Liver (tissue), 9 donors: Measurements from ENCODE around the gene UNC13D. TPM values are rescaled to one million over a fixed set of nuclear protein-coding genes. Genes with fewer than 3 reads are reported as not detected.

Experiments used
- DNase-seq: peaks from one replicate; pipeline ENCODE4 v3.0.0-alpha.2; 2017; ENCODE audit warnings: low spot score
- H3K27ac ChIP-seq, 2 donors: one replicate each; pipeline ENCODE4 v1.7.0; 2013; ENCODE audit warnings: inconsistent platforms in 2 of 2, low read length in 2 of 2, control low read depth in 1 of 2, low read depth in 1 of 2, mild to moderate bottlenecking in 1 of 2
- H3K27me3 ChIP-seq, 4 donors: one replicate each; pipeline versions ENCODE4 v1.6.1 to v1.7.0; 2013; ENCODE audit warnings: low read length in 3 of 4, inconsistent platforms in 1 of 4, mild to moderate bottlenecking in 1 of 4, moderate library complexity in 1 of 4; ENCODE audit not compliant: control insufficient read depth in 4 of 4, insufficient read depth in 4 of 4
- H3K36me3 ChIP-seq, 4 donors: one replicate each; pipeline versions ENCODE4 v1.6.1 to v1.7.0; 2013; ENCODE audit warnings: low read length in 3 of 4, mild to moderate bottlenecking in 3 of 4, low read depth in 1 of 4, moderate library complexity in 1 of 4; ENCODE audit not compliant: control insufficient read depth in 4 of 4, insufficient read depth in 3 of 4
- H3K4me1 ChIP-seq, 4 donors: one replicate each; pipeline versions ENCODE4 v1.6.1 to v1.7.0; 2013; ENCODE audit warnings: low read length in 3 of 4, mild to moderate bottlenecking in 3 of 4, moderate library complexity in 1 of 4; ENCODE audit not compliant: control insufficient read depth in 4 of 4, insufficient read depth in 4 of 4
- H3K4me3 ChIP-seq, 3 donors: one replicate each; pipeline versions ENCODE4 v1.6.1 to v1.7.0; 2013; ENCODE audit warnings: low read length in 3 of 3, control low read depth in 1 of 3, low read depth in 1 of 3, mild to moderate bottlenecking in 1 of 3
- H3K9ac ChIP-seq, 2 donors: one replicate each; pipeline ENCODE4 v1.7.0; 2013; ENCODE audit warnings: low read length in 2 of 2, mild to moderate bottlenecking in 2 of 2, moderate library complexity in 2 of 2, control low read depth in 1 of 2, low read depth in 1 of 2
- H3K9me3 ChIP-seq, 4 donors: one replicate each; pipeline versions ENCODE4 v1.6.1 to v1.7.0; 2013; ENCODE audit warnings: low read length in 3 of 4; ENCODE audit not compliant: control insufficient read depth in 4 of 4
- EGR1 ChIP-seq, 2 donors: IDR thresholded peaks; 2 replicates each; pipeline ENCODE4 v1.6.1; 2016 to 2018; ENCODE audit warnings: antibody characterized with exemption in 2 of 2, low read depth in 2 of 2
- FOXA1 ChIP-seq: IDR thresholded peaks from 2 replicates; pipeline ENCODE4 v1.6.1; 2016; ENCODE audit warnings: antibody characterized with exemption
- FOXA2 ChIP-seq: IDR thresholded peaks from 2 replicates; pipeline ENCODE4 v1.6.1; 2016; ENCODE audit warnings: antibody characterized with exemption
- GABPA ChIP-seq, 2 donors: IDR thresholded peaks in 1 of 2; conservative IDR thresholded peaks in 1 of 2; 2 replicates each; pipeline ENCODE4 v1.6.1; 2016; ENCODE audit warnings: antibody characterized with exemption in 2 of 2, mild to moderate bottlenecking in 1 of 2, moderate library complexity in 1 of 2
- HNF4A ChIP-seq, 2 donors: conservative IDR thresholded peaks; 2 replicates each; pipeline ENCODE4 v1.6.1; 2016; ENCODE audit warnings: antibody characterized with exemption in 2 of 2, mild to moderate bottlenecking in 2 of 2
- HNF4G ChIP-seq: IDR thresholded peaks from 2 replicates; pipeline ENCODE4 v1.6.1; 2016; ENCODE audit warnings: antibody characterized with exemption
- JUND ChIP-seq, 2 donors: IDR thresholded peaks; 2 replicates each; pipeline ENCODE4 v1.6.1; 2016; ENCODE audit warnings: antibody characterized with exemption in 2 of 2
- NR2F2 ChIP-seq: IDR thresholded peaks from 2 replicates; pipeline ENCODE4 v1.6.1; 2016; ENCODE audit warnings: antibody characterized with exemption
- RXRA ChIP-seq, 2 donors: IDR thresholded peaks; 2 replicates each; pipeline ENCODE4 v1.6.1; 2017 to 2018; ENCODE audit warnings: antibody characterized with exemption in 2 of 2, mild to moderate bottlenecking in 1 of 2
- SP1 ChIP-seq: IDR thresholded peaks from 2 replicates; pipeline ENCODE4 v1.6.1; 2018; ENCODE audit warnings: antibody characterized with exemption, mild to moderate bottlenecking
- TAF1 ChIP-seq: conservative IDR thresholded peaks from 2 replicates; pipeline ENCODE4 v1.6.1; 2016; ENCODE audit warnings: antibody characterized with exemption, mild to moderate bottlenecking
- YY1 ChIP-seq: IDR thresholded peaks from 2 replicates; pipeline ENCODE4 v1.6.1; 2016; ENCODE audit warnings: antibody characterized with exemption, mild to moderate bottlenecking
- whole genome bisulfite sequencing: extraction: QIAGEN DNeasy Blood & Tissue Kit; methylation state at CpG from one replicate; pipeline ENCODE4 v1.1.7; 2013; 5-methylcytosine and 5-hydroxymethylcytosine counted together
- polyA plus RNA-seq, 2 donors: library from polyadenylated mRNA; stranded (reverse) in 1 of 2; unstranded in 1 of 2; fragments of 200-250 nt in 1 of 2; fragments of >200 nt in 1 of 2; fragmentation: Nextera tagmentation in 1 of 2; extraction: Ambion mirVana in 1 of 2; gene quantifications; one replicate each; pipeline versions ENCODE4 v1.2.1 to v1.2.3, GENCODE V29; 2013 to 2015
- total RNA-seq, 2 donors: library from RNA; depleted of rRNA; stranded (reverse); fragments of >200 nt; gene quantifications; one replicate each; pipeline ENCODE4 v1.2.3, GENCODE V29; 2014
- TF ChIP-seq, protein P1 (sequence below): IDR thresholded peaks from 2 replicates; pipeline ENCODE4 v1.6.1; 2016; ENCODE audit warnings: antibody characterized with exemption
- TF ChIP-seq, protein P2 (sequence below): IDR thresholded peaks from 2 replicates; pipeline ENCODE4 v1.6.1; 2016; ENCODE audit warnings: antibody characterized with exemption, mild to moderate bottlenecking
- TF ChIP-seq, protein P3 (sequence below): fragments of 150-350 bp; IDR thresholded peaks from 2 replicates; pipeline ENCODE4 v1.5.1; 2017; ENCODE audit warnings: improper control_type of control experiment, low read depth, low read length; ENCODE audit not compliant: missing input control
- TF ChIP-seq, protein P4 (sequence below): IDR thresholded peaks from 2 replicates; pipeline ENCODE4 v1.6.1; 2016; ENCODE audit warnings: antibody characterized with exemption
- donor health status: healthy.
- donor health status: healthy.
- donor health status: healthy.
- donor health status: healthy.
- donor health status: healthy.

UNC13D gene
- total and polyA plus RNA-seq, 4 donors = 2.1 to 22.9 (median 7.6) TPM

DNA sequence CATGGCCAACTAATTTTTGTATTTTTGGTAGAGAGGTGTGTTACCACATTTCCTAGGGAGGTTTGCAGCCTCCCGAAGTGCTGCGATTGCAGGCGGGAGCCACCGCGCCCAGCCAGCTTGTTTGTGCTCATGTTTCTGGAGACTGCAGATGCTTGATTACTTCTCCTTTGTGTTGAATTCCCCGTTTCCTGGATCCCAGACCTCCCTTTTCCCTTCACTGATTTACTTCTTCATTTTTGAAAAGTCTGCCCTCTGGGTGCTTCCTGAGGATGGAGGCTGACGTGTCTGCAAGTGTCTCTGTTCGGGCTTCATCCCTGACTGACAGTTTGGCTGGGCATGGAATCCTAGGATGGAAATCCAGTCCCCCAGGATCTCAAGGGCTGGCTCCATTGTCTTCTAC lies 41.2 kb upstream of the UNC13D start (continued):
- no peak for TF ChIP-seq TAF1
- TF ChIP-seq JUND (IDR thresholded peaks at IDR 0.05) = no peak

DNA sequence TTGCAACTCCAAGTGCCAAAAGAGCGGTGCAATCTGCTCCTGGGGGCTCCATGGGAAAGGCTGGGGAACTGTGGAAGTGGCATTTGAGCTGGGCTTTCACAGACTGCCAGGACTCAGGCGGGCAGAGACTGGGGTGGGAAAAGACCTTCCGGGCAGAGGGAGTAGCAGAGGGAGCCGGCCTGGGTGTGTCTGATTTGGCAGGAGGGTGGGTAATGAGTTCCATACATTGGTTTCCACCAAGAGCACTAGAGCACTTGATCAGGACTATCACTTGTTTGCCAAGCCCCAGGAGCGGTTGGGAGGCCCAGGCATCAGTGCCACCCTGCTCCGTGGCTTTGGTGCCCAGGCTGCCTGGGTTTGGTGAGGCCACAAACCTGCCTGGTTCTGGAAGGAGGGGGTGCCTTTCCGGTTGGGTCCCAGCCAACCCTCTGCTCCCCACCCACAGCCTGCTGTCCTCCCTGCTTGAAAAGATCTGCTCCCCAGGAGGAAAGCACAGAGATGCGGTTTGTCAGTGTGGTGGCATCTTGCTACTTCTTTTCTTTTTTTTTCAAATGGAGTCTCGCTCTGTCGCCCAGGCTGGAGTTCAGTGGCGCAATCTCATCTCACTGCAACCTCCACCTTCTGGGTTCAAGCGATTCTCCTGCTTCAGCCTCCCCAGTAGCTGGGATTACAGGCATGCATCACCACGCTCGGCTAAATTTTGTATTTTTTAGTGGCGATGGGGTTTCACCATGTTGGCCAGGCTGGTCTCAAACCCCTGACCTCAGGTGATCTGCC lies 37.7 kb upstream of the UNC13D start:
- Histone ChIP-seq H3K27me3 (no peaks in the 10 kb centered on the region), H3K36me3 (no peaks in the 10 kb centered on the region), H3K9ac (no peak overlapping the region), H3K27ac (no peak overlapping the region), H3K4me3 (no peak overlapping the region), H3K9me3 (no peaks in the 10 kb centered on the region), H3K4me1 (peaks cover 0 to 19% (median 9%) of the 10 kb centered on the region in 4 donors)
- no peak for DNase-seq
- WGBS = 95% methylated on average over 15 of the region's 15 CpGs
- TF ChIP-seq GABPA (IDR thresholded peaks at IDR 0.05 in 1 of 2, conservative IDR thresholded peaks at IDR 0.05 in 1 of 2) (no peak), NR2F2 (no peak), HNF4G (no peak), JUND (IDR thresholded peaks at IDR 0.05) (no peak), FOXA1 (no peak), EGR1 (IDR thresholded peaks at IDR 0.05; ENCODE audit: low read depth in 2 of 2) (no peak), HNF4A (conservative IDR thresholded peaks at IDR 0.05) (no peak), SP1 (no peak)
- TF ChIP-seq, protein P1, sequence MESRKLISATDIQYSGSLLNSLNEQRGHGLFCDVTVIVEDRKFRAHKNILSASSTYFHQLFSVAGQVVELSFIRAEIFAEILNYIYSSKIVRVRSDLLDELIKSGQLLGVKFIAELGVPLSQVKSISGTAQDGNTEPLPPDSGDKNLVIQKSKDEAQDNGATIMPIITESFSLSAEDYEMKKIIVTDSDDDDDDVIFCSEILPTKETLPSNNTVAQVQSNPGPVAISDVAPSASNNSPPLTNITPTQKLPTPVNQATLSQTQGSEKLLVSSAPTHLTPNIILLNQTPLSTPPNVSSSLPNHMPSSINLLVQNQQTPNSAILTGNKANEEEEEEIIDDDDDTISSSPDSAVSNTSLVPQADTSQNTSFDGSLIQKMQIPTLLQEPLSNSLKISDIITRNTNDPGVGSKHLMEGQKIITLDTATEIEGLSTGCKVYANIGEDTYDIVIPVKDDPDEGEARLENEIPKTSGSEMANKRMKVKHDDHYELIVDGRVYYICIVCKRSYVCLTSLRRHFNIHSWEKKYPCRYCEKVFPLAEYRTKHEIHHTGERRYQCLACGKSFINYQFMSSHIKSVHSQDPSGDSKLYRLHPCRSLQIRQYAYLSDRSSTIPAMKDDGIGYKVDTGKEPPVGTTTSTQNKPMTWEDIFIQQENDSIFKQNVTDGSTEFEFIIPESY = no peak

DNA sequence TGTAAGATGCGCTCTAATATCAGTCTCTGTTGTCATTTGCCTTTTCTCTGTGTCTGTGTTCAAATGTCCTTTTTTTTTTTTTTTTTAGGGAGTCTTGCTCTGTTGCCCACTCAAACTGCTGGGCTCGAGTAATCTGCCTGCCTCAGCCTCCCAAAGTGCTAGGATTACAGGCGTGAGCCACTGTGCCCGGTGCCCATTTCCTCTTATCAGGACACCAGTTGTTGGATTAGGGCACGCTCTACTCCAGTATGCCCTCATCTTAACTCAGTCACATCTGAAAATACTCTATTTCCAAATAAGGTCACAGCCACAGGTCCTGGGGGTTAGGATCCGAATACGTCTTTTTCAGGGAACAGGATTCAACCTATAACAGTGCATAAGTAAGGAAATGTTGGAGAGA lies 36.1 kb upstream of the UNC13D start:
- Histone ChIP-seq H3K27ac (no peak overlapping the region), H3K36me3 (no peaks in the 10 kb centered on the region), H3K4me3 (no peak overlapping the region), H3K9me3 (no peaks in the 10 kb centered on the region), H3K27me3 (no peaks in the 10 kb centered on the region), H3K4me1 (peaks cover 12 to 34% (median 22%) of the 10 kb centered on the region in 4 donors), H3K9ac (no peak overlapping the region)
- TF ChIP-seq EGR1 (IDR thresholded peaks at IDR 0.05; ENCODE audit: low read depth in 2 of 2) (no peak), TAF1 (no peak), FOXA1 (no peak), YY1 (no peak), SP1 (no peak), JUND (IDR thresholded peaks at IDR 0.05) (no peak), GABPA (IDR thresholded peaks at IDR 0.05 in 1 of 2, conservative IDR thresholded peaks at IDR 0.05 in 1 of 2) (no peak), HNF4G (no peak), NR2F2 (no peak), FOXA2 (no peak), RXRA (IDR thresholded peaks at IDR 0.05) (no peak)
- TF ChIP-seq, protein P2, sequence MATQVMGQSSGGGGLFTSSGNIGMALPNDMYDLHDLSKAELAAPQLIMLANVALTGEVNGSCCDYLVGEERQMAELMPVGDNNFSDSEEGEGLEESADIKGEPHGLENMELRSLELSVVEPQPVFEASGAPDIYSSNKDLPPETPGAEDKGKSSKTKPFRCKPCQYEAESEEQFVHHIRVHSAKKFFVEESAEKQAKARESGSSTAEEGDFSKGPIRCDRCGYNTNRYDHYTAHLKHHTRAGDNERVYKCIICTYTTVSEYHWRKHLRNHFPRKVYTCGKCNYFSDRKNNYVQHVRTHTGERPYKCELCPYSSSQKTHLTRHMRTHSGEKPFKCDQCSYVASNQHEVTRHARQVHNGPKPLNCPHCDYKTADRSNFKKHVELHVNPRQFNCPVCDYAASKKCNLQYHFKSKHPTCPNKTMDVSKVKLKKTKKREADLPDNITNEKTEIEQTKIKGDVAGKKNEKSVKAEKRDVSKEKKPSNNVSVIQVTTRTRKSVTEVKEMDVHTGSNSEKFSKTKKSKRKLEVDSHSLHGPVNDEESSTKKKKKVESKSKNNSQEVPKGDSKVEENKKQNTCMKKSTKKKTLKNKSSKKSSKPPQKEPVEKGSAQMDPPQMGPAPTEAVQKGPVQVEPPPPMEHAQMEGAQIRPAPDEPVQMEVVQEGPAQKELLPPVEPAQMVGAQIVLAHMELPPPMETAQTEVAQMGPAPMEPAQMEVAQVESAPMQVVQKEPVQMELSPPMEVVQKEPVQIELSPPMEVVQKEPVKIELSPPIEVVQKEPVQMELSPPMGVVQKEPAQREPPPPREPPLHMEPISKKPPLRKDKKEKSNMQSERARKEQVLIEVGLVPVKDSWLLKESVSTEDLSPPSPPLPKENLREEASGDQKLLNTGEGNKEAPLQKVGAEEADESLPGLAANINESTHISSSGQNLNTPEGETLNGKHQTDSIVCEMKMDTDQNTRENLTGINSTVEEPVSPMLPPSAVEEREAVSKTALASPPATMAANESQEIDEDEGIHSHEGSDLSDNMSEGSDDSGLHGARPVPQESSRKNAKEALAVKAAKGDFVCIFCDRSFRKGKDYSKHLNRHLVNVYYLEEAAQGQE = no peak
- TF ChIP-seq, protein P3, sequence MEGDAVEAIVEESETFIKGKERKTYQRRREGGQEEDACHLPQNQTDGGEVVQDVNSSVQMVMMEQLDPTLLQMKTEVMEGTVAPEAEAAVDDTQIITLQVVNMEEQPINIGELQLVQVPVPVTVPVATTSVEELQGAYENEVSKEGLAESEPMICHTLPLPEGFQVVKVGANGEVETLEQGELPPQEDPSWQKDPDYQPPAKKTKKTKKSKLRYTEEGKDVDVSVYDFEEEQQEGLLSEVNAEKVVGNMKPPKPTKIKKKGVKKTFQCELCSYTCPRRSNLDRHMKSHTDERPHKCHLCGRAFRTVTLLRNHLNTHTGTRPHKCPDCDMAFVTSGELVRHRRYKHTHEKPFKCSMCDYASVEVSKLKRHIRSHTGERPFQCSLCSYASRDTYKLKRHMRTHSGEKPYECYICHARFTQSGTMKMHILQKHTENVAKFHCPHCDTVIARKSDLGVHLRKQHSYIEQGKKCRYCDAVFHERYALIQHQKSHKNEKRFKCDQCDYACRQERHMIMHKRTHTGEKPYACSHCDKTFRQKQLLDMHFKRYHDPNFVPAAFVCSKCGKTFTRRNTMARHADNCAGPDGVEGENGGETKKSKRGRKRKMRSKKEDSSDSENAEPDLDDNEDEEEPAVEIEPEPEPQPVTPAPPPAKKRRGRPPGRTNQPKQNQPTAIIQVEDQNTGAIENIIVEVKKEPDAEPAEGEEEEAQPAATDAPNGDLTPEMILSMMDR = no peak
- TF ChIP-seq, protein P1 = no peak
- TF ChIP-seq, protein P4, sequence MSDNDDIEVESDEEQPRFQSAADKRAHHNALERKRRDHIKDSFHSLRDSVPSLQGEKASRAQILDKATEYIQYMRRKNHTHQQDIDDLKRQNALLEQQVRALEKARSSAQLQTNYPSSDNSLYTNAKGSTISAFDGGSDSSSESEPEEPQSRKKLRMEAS = no peak
- DNase-seq = no peak
- 96% methylated on average over 7 of the region's 7 CpGs for WGBS
